ENCODE measurements around the gene STRC.
"Not testable (repeated sequence)": the region's sequence is repeated elsewhere in the genome, so short reads cannot be mapped to it uniquely, and the experiment has no call there.

STRC gene

GRCh38 chr15:43562753-43563152, 55.8 kb downstream of the STRC start:
- not testable (repeated sequence) for DNase-seq

DNA sequence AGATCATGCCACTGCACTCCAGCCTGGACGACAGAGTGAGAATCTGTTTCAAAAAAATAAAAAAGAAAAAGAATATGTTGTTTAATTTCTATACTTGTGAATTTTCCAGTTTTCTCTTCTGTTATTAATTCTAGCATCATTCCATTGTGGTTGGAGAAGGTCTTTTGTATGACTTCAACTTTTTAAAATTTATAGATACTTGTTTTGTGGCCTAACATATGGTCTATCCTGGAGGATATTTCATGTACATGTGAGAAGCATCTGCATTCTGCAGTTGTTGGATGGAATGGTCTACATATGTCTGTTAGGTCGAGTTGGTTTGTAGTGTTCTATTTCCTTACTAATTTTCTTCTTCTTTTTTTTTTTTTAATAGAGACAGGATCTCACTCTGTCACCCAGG, 65.6 kb downstream of the STRC start:
- DNase-seq: no peak

- no peak for DNase-seq
Measured at GRCh38 chr15:43552256-43552655, 66.3 kb downstream of the STRC start.

GRCh38 chr15:43550527-43551363, 67.9 kb downstream of the STRC start:
- no peak for DNase-seq
